A549 (cell line): Measurements from ENCODE around the gene C10orf62. TPM values are rescaled to one million over a fixed set of nuclear protein-coding genes. Genes with fewer than 3 reads are reported as not detected.

Experiments
- ATAC-seq, 2 experiments: fragments of 200-7000 bp in 1 of 2; fragments of >200 bp in 1 of 2; cut with Nextera tagmentation in 1 of 2; cut with Tn5 transposase in 1 of 2; 3 replicates each; pipeline versions ENCODE4 v1.8.0 to v1.9.1; 2018 to 2020; ENCODE audit warnings: mild to moderate bottlenecking in 1 of 2, moderate library complexity in 1 of 2
- CTCF ChIA-PET: fragments of 300-600 bp; sonication (Branson Sonifier 250); formaldehyde crosslinking; extraction: SDS; loops from one replicate; lab custom pipeline; 2021; ENCODE audit warnings: antibody characterized with exemption, inconsistent platforms; lab: Yijun Ruan, JAX
- POLR2A ChIA-PET: fragments of 350-600 bp; formaldehyde crosslinking; extraction: SDS; loops from one replicate; lab custom pipeline; 2021; ENCODE audit warnings: antibody characterized with exemption, inconsistent platforms; lab: Yijun Ruan, JAX
- DNase-seq, 2 experiments: peaks; one replicate each; pipeline versions ENCODE4 v3.0.0 to v3.0.0-alpha.2; 2011 to 2016; ENCODE audit warnings: low read depth in 1 of 2, low spot score in 1 of 2
- FAIRE-seq: peaks from 2 replicates; lab custom pipeline; 2011; peaks lifted over from hg19 to GRCh38; lab: Jason Lieb, UNC
- H3K27ac ChIP-seq, 2 experiments: fragments of >200 bp; sonication (Bioruptor Twin); formaldehyde crosslinking; 3 replicates each; pipeline ENCODE4 v1.5.1; 2016 to 2017
- H3K4me1 ChIP-seq: fragments of >200 bp; sonication (Bioruptor Twin); formaldehyde crosslinking; 3 replicates; pipeline ENCODE4 v1.6.1; 2016
- H3K4me2 ChIP-seq: fragments of >200 bp; sonication (Bioruptor Twin); formaldehyde crosslinking; 3 replicates; pipeline ENCODE4 v1.6.1; 2016
- H3K4me3 ChIP-seq: fragments of >200 bp; sonication (Bioruptor Twin); formaldehyde crosslinking; 3 replicates; pipeline ENCODE4 v1.5.1; 2016
- H3K9me3 ChIP-seq: fragments of >200 bp; sonication (Bioruptor Twin); formaldehyde crosslinking; 3 replicates; pipeline ENCODE4 v1.6.1; 2016
- BHLHE40 ChIP-seq: IDR thresholded peaks from 2 replicates; pipeline ENCODE4 v1.6.1; 2012; ENCODE audit warnings: low read depth, low read length, inconsistent platforms
- EHF ChIP-seq: fragments of 250-450 bp; sonication (Bioruptor Pico); IDR thresholded peaks from 2 replicates; pipeline ENCODE4 v1.5.0; 2020; ENCODE audit warnings: mild to moderate bottlenecking
- FOSB ChIP-seq: fragments of 250-450 bp; sonication (Bioruptor Pico); IDR thresholded peaks from 2 replicates; pipeline ENCODE4 v1.5.0; 2020; ENCODE audit warnings: mild to moderate bottlenecking, moderate library complexity
- HEYL ChIP-seq: fragments of 250-450 bp; sonication (Bioruptor Pico); IDR thresholded peaks from 2 replicates; pipeline ENCODE4 v1.8.0; 2021; ENCODE audit warnings: mild to moderate bottlenecking, moderate library complexity
- JUN ChIP-seq, 2 experiments: fragments of >200 bp; sonication (Bioruptor Twin); formaldehyde crosslinking; IDR thresholded peaks; 2 replicates in 1 of 2; 3 replicates in 1 of 2; pipeline ENCODE4 v1.6.1; 2016 to 2017
- MAFK ChIP-seq: fragments of 450-650 bp; IDR thresholded peaks from 2 replicates; pipeline ENCODE4 v1.6.1; 2014; ENCODE audit not compliant: partially characterized antibody
- MAZ ChIP-seq: fragments of 150-350 bp; IDR thresholded peaks from 2 replicates; pipeline ENCODE4 v1.6.1; 2014; ENCODE audit warnings: antibody characterized with exemption, low read depth, low read length, borderline replicate concordance
- NPAS2 ChIP-seq: fragments of 250-450 bp; sonication (Bioruptor Pico); IDR thresholded peaks from 2 replicates; pipeline ENCODE4 v1.8.0; 2022; ENCODE audit warnings: mild to moderate bottlenecking, moderate library complexity, borderline replicate concordance
- PHF8 ChIP-seq: fragments of 200-600 bp; sonication (generic); IDR thresholded peaks from 2 replicates; pipeline ENCODE4 v1.6.1; 2016; ENCODE audit warnings: low read depth, mild to moderate bottlenecking, antibody characterized with exemption, moderate library complexity, borderline replicate concordance
- RCOR1 ChIP-seq: fragments of 150-350 bp; IDR thresholded peaks from 2 replicates; pipeline ENCODE4 v1.6.1; 2014; ENCODE audit warnings: antibody characterized with exemption, low read length, low read depth
- RNF2 ChIP-seq: fragments of 200-600 bp; sonication (generic); IDR thresholded peaks from 2 replicates; pipeline ENCODE4 v1.6.1; 2016; ENCODE audit warnings: low read depth, mild to moderate bottlenecking, antibody characterized with exemption, moderate library complexity, borderline replicate concordance
- TFCP2L1 ChIP-seq: fragments of 250-450 bp; sonication (Bioruptor Pico); IDR thresholded peaks from 2 replicates; pipeline ENCODE4 v1.5.0; 2021; ENCODE audit warnings: mild to moderate bottlenecking
- ZFP36 ChIP-seq: fragments of 450-650 bp; IDR thresholded peaks from 2 replicates; pipeline ENCODE4 v1.6.1; 2014; ENCODE audit warnings: borderline replicate concordance; ENCODE audit not compliant: partially characterized antibody
- WGBS: methylation state at CpG from one replicate; pipeline ENCODE4 v1.1.6; 2017; ENCODE audit errors: missing lambda C conversion rate; 5-methylcytosine and 5-hydroxymethylcytosine counted together
- polyA plus RNA-seq, 4 experiments: library from polyadenylated mRNA; depleted of rRNA in 3 of 4; stranded (reverse); fragments of >200 nt; fragmentation: RNase III in 1 of 4; extraction: RNeasy Plus Mini Kit Qiagen cat#74134 plus additional on column Dnase treatment in 1 of 4; gene quantifications; 2 replicates in 3 of 4; 3 replicates in 1 of 4; pipeline ENCODE4 v1.2.3, GENCODE V29; 2011 to 2017
- TF ChIP-seq, protein P1 (sequence below): fragments of 200-600 bp; sonication (generic); IDR thresholded peaks from 2 replicates; pipeline ENCODE4 v1.6.1; 2016; ENCODE audit warnings: antibody characterized with exemption, mild to moderate bottlenecking, moderate library complexity
- TF ChIP-seq, protein P2 (sequence below): fragments of 250-450 bp; sonication (Bioruptor Pico); IDR thresholded peaks from 2 replicates; pipeline ENCODE4 v1.5.0; 2020; ENCODE audit warnings: low read depth, mild to moderate bottlenecking, moderate library complexity

Gene C10orf62
- polyA plus RNA-seq, 2 of the 4 experiments (the other 2 are of a cell fraction) = not detected

DNA sequence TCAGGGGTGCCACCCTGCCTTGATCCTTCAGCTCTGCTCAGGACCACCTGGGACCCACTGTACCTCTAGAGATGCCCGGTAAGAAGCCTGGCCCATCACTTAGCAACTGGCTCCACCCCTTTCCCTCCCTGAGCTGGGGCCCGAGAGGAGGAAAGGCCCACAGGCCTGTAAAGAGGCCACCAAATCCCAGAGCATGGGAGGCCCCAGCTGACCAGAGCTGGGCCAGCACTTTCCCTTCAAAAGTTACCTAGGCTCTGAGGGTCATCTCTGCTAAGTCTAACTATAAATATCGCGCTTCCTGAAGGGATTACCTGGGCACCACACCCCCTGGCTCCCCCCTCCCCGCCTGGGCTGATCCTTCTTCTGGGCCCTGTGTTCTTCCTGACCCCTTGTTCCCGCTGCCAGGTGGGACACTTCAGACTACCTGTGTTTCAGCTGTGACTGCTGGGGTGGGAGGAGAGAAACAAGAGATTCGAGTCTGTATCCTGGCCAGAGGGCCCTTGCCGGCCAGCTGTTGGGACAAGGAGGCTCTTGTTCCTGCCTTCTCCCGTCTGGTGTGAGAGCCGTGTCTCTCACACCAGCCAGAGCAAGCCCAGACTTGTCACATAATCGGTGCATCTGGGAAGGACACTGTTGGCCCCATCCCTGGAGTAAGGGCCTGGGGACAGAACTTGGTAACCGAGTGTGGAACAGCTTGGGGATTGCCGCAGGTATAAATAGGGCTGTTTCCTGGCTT is 39.8 kb upstream of the C10orf62 start:
- CTCF ChIA-PET = interaction anchor here (0.9 to 10.8 kb wide), 7 partner anchors 12 to 142 kb away, joined by 3 to 218 read pairs (median 5); no protein-coding TSS in a partner anchor
- no peak overlapping the region for H3K4me2 ChIP-seq
- no peak overlapping the region for H3K4me3 ChIP-seq
- peaks cover 8% of the 10 kb centered on the region for H3K4me1 ChIP-seq
- TF ChIP-seq RNF2 = no peak
- no peak for TF ChIP-seq TFCP2L1 (CRISPR knock-in tag)
- no peak for TF ChIP-seq RCOR1
- TF ChIP-seq NPAS2 (CRISPR knock-in tag) = no peak
- no peak for TF ChIP-seq FOSB (CRISPR knock-in tag)
- no peak for TF ChIP-seq ZFP36
- TF ChIP-seq EHF (CRISPR knock-in tag) = no peak
- no peak for TF ChIP-seq HEYL (CRISPR knock-in tag)
- TF ChIP-seq, protein P1, sequence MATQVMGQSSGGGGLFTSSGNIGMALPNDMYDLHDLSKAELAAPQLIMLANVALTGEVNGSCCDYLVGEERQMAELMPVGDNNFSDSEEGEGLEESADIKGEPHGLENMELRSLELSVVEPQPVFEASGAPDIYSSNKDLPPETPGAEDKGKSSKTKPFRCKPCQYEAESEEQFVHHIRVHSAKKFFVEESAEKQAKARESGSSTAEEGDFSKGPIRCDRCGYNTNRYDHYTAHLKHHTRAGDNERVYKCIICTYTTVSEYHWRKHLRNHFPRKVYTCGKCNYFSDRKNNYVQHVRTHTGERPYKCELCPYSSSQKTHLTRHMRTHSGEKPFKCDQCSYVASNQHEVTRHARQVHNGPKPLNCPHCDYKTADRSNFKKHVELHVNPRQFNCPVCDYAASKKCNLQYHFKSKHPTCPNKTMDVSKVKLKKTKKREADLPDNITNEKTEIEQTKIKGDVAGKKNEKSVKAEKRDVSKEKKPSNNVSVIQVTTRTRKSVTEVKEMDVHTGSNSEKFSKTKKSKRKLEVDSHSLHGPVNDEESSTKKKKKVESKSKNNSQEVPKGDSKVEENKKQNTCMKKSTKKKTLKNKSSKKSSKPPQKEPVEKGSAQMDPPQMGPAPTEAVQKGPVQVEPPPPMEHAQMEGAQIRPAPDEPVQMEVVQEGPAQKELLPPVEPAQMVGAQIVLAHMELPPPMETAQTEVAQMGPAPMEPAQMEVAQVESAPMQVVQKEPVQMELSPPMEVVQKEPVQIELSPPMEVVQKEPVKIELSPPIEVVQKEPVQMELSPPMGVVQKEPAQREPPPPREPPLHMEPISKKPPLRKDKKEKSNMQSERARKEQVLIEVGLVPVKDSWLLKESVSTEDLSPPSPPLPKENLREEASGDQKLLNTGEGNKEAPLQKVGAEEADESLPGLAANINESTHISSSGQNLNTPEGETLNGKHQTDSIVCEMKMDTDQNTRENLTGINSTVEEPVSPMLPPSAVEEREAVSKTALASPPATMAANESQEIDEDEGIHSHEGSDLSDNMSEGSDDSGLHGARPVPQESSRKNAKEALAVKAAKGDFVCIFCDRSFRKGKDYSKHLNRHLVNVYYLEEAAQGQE = no peak
- TF ChIP-seq, all 56 proteins: peak for 0
- no peaks in the 10 kb centered on the region for H3K9me3 ChIP-seq
- FAIRE-seq (no peak), ATAC-seq (no peak), DNase-seq (no peak)
- 80% methylated on average over 13 of the region's 13 CpGs for WGBS
- H3K27ac ChIP-seq = peak overlapping the region; percentile 26 to 74; a peak in 4 of 6 replicates
- POLR2A ChIA-PET = no interaction called here

DNA sequence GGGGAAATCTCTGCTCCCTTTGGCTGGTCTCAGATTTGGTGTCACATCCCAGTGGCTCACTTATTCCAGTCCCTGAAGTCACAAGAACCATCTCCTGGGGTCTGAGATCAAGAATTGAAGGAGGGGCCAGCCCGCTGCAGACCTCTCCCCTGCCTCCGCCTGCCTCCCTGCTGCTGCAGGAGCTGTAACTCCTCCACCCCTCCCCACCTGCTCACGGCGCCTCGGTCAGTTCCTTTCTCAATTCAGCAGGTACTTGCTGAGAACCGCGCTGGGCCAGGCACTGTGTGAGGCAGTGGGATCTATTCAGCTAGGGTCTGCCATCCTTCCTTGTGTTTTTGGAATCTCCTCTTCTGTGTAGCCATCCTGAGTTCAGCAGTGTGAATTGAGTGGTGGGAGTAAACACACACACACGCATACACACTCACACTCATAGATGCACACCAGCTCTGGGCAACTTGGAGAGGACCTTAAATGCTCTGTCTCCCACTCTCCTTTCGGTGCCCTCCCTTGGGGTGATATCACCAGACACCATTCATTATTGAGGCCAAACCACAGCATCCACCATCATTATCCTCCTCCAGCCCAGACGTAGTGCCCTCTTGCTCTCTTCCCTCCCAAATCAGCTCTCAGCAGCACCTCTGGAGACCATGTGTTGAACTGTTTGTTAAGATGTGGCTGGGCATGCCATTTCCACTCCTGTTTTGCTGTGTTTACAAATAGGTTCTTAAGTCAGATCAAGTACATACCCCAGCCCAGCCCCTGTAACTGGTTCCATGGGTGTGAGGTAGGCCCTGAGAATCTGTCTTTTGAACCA is 39.0 kb upstream of the C10orf62 start:
- H3K9me3 ChIP-seq = no peaks in the 10 kb centered on the region
- no peak overlapping the region for H3K4me2 ChIP-seq
- no peak overlapping the region for H3K4me3 ChIP-seq
- peak overlapping the region; percentile 4 to 74; a peak in 3 of 6 replicates for H3K27ac ChIP-seq
- H3K4me1 ChIP-seq = peaks cover 8% of the 10 kb centered on the region
- no peak for DNase-seq
- ATAC-seq = no peak
- FAIRE-seq = no peak
- 93% methylated on average over 10 of the region's 10 CpGs for WGBS
- POLR2A ChIA-PET = no interaction called here
- TF ChIP-seq JUN (IDR thresholded peaks at IDR 0.05) (no peak), RCOR1 (no peak), MAFK (no peak), HEYL (CRISPR knock-in tag) (no peak), MAZ (no peak)
- CTCF ChIA-PET = interaction anchor here (0.9 to 12.4 kb wide), 9 partner anchors 13 to 143 kb away, joined by 3 to 218 read pairs (median 28); partner anchors contain the start of gene ANKRD2

DNA sequence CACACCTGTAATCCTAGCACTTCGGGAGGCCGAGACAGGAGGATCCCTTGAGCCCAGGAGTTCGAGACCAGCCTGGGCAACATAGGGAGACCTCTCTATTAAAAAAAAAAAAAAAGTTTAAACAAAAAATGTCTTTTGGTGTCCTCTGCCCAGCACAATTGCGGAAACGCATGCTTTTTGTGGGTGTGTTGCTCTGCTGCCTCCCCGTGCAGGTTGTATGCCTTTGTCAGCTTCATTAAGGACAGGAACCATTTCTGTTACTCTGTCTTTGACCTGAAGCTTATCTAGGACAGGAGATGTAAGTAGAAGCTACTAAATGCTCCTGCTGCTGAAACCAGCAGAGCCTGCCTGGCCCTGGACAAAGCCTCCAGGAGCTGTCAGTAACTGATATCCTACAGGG is 38.2 kb upstream of the C10orf62 start:
- Histone ChIP-seq H3K9me3 (no peaks in the 10 kb centered on the region), H3K27ac (peak overlapping the region in 1 of 2 experiments; percentile 30; a peak in 1 of 6 replicates), H3K4me1 (peaks cover 8% of the 10 kb centered on the region), H3K4me3 (no peak overlapping the region), H3K4me2 (no peak overlapping the region)
- WGBS = 91% methylated on average over 6 of the region's 6 CpGs
- CTCF ChIA-PET = interaction anchor here (1.1 to 12.4 kb wide), 9 partner anchors 13 to 173 kb away, joined by 3 to 218 read pairs (median 38); partner anchors contain the start of genes ANKRD2 and UBTD1
- POLR2A ChIA-PET = no interaction called here
- TF ChIP-seq, protein P2, sequence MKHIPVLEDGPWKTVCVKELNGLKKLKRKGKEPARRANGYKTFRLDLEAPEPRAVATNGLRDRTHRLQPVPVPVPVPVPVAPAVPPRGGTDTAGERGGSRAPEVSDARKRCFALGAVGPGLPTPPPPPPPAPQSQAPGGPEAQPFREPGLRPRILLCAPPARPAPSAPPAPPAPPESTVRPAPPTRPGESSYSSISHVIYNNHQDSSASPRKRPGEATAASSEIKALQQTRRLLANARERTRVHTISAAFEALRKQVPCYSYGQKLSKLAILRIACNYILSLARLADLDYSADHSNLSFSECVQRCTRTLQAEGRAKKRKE (CRISPR knock-in tag) = no peak
- TF ChIP-seq NPAS2 (CRISPR knock-in tag) (no peak), BHLHE40 (no peak), PHF8 (no peak)
- TF ChIP-seq, all 56 proteins: peak for 0
- no peak for ATAC-seq
- DNase-seq = no peak
- FAIRE-seq = no peak
